CD4-positive, alpha-beta T cell (primary cell): Measurements from ENCODE around the gene OR6J1. TPM values are rescaled to one million over a fixed set of nuclear protein-coding genes. Genes with fewer than 3 reads are reported as not detected.
A peak's percentile ranks its signal among the peaks of the same experiment; 100 is the strongest.
"Not testable (repeated sequence)": the region's sequence is repeated elsewhere in the genome, so short reads cannot be mapped to it uniquely, and the experiment has no call there.

Experiments used
- ATAC-seq: fragments of 200-7000 bp; cut with Tn5 transposase; one replicate; pipeline ENCODE4 v1.10.0; 2022; ENCODE audit warnings: mild to moderate bottlenecking; ENCODE audit not compliant: poor library complexity
- CTCF ChIA-PET: fragments of 350-600 bp; sonication (Branson Sonifier 250); formaldehyde crosslinking; loops from one replicate; lab custom pipeline; 2021; ENCODE audit warnings: antibody characterized with exemption, inconsistent platforms; lab: Charles Lee
- POLR2A ChIA-PET: fragments of 350-600 bp; sonication (Branson Sonifier 250); formaldehyde crosslinking; loops from one replicate; lab custom pipeline; 2021; ENCODE audit warnings: antibody characterized with exemption, inconsistent platforms; lab: Charles Lee
- DNase-seq, 14 experiments: peaks; one replicate each; pipeline ENCODE4 v3.0.0-alpha.2; 2013 to 2020; ENCODE audit warnings: mixed read lengths in 2 of 14
- H3K27ac ChIP-seq, 2 donors: one replicate each; pipeline versions ENCODE4 v1.5.1 to v1.7.0; 2013; ENCODE audit warnings: low read length in 2 of 2, low read depth in 1 of 2, mild to moderate bottlenecking in 1 of 2
- H3K27me3 ChIP-seq, 2 experiments: 1 replicate in 1 of 2; 2 replicates in 1 of 2; pipeline versions ENCODE4 v1.6.1 to v1.7.0; 2013; ENCODE audit warnings: low read length in 2 of 2, control low read depth in 1 of 2, mild to moderate bottlenecking in 1 of 2, moderate library complexity in 1 of 2; ENCODE audit not compliant: insufficient read depth in 2 of 2, control insufficient read depth in 1 of 2
- H3K36me3 ChIP-seq: one replicate; pipeline ENCODE4 v1.6.1; 2013; ENCODE audit warnings: low read length, control low read depth; ENCODE audit not compliant: insufficient read depth
- H3K4me1 ChIP-seq: one replicate; pipeline ENCODE4 v1.6.1; 2013; ENCODE audit warnings: low read length, control low read depth; ENCODE audit not compliant: insufficient read depth
- H3K4me3 ChIP-seq: one replicate; pipeline ENCODE4 v1.5.1; 2013; ENCODE audit warnings: mild to moderate bottlenecking, low read length, moderate library complexity
- H3K9me3 ChIP-seq, 2 experiments: 1 replicate in 1 of 2; 2 replicates in 1 of 2; pipeline versions ENCODE4 v1.6.1 to v1.7.0; 2013; ENCODE audit warnings: low read length in 2 of 2, mild to moderate bottlenecking in 2 of 2, control low read depth in 1 of 2, moderate library complexity in 1 of 2; ENCODE audit not compliant: control insufficient read depth in 1 of 2, insufficient read depth in 1 of 2
- H3K27ac Mint-ChIP-seq: one replicate; pipeline ENCODE4 v1.8.0; 2020; ENCODE audit warnings: mixed read lengths
- H3K27me3 Mint-ChIP-seq: one replicate; pipeline ENCODE4 v1.8.0; 2021; ENCODE audit warnings: mixed read lengths
- H3K36me3 Mint-ChIP-seq: one replicate; pipeline ENCODE4 v1.8.0; 2021; ENCODE audit warnings: low read depth, mixed read lengths
- H3K4me1 Mint-ChIP-seq: one replicate; pipeline ENCODE4 v1.8.0; 2021; ENCODE audit warnings: low read depth, mixed read lengths
- H3K4me3 Mint-ChIP-seq: one replicate; pipeline ENCODE4 v1.8.0; 2020; ENCODE audit warnings: mild to moderate bottlenecking, mixed read lengths
- H3K9me3 Mint-ChIP-seq: one replicate; pipeline ENCODE4 v1.8.0; 2020; ENCODE audit warnings: mixed read lengths
- intact Hi-C, 2 experiments: fragments of 100-400 bp; cut with DNase I in 1 of 2; cut with micrococcal nuclease in 1 of 2; formaldehyde crosslinking; loops; one replicate each; pipeline versions ENCODE4 v1.15.1 to v1.9.0; 2023 to 2025; cut with DNase I, micrococcal nuclease
- total RNA-seq, 174 experiments: library from RNA in 2 of 174; stranded (reverse) in 2 of 174; gene quantifications; one replicate each; pipeline ENCODE4 v1.2.3 and lab custom pipeline; 2021 to 2026
- TF ChIP-seq, protein P1 (sequence below): fragments of 200-600 bp; IDR thresholded peaks from one replicate; pipeline ENCODE4 v1.8.0; 2022; ENCODE audit warnings: antibody characterized with exemption, mild to moderate bottlenecking

OR6J1 gene
- total RNA-seq, 2 experiments from 2014 or later: not detected

DNA sequence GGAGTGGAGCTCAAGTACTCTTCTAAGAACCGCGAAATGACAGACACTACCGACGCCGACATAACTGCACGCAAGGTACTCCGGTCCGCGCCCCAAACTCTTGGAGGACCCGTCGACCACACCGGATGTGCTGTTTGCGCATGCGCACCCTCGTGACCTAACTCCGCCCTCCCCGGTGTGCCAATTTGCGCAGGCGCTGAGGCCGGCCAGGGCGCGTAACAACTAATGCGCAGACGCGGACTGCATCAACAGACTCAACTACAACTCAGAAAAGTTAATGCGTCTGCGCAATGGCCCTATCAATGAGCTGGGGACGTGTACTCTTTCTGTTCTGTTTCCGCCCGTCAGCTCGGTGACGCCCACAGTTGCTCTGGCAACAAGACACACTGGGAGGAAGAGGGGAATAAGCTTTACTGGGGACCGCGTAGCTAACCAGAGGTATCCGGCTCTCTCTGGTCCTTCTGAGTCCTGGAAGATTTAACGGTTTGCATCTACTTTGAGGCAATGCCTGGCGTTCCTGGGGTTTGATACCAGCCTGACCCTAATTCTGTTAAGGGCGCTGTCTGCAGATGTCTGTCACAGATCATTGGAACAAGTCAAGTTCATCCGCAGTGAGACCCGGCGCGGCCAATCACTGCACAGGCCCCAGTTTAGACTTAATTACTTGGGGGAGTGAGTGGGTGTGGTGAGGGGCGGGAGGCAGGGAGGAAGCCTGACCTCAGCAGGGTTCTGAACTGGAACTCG, 54.9 kb downstream of the OR6J1 start, which contains the start of gene DAD1:
TSS of gene DAD1 (minus strand) at position 129 of the 744 bp plus-strand sequence. CDS start at position 62, 67 bp downstream.
- H3K27ac ChIP-seq: peak within 1 kb of the TSS; percentile 92 to 96
- peaks cover 39% of the 10 kb centered on the region for H3K4me1 ChIP-seq
- TF ChIP-seq, protein P1, sequence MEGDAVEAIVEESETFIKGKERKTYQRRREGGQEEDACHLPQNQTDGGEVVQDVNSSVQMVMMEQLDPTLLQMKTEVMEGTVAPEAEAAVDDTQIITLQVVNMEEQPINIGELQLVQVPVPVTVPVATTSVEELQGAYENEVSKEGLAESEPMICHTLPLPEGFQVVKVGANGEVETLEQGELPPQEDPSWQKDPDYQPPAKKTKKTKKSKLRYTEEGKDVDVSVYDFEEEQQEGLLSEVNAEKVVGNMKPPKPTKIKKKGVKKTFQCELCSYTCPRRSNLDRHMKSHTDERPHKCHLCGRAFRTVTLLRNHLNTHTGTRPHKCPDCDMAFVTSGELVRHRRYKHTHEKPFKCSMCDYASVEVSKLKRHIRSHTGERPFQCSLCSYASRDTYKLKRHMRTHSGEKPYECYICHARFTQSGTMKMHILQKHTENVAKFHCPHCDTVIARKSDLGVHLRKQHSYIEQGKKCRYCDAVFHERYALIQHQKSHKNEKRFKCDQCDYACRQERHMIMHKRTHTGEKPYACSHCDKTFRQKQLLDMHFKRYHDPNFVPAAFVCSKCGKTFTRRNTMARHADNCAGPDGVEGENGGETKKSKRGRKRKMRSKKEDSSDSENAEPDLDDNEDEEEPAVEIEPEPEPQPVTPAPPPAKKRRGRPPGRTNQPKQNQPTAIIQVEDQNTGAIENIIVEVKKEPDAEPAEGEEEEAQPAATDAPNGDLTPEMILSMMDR: no peak
- intact Hi-C loops: loop anchor here (1.0 to 10.0 kb wide), 9 partner anchors 19 to 713 kb away; partner anchors contain the start of genes OXA1L (in 2 of the 2), HOMEZ (in 1 of the 2) and PPP1R3E (in 1 of the 2)
- H3K4me3 Mint-ChIP-seq: peak within 1 kb of the TSS; percentile 96
- H3K27ac Mint-ChIP-seq: peak within 1 kb of the TSS; percentile 98
- H3K9me3 ChIP-seq: no peaks in the 10 kb centered on the region
- peaks cover 60% of the 10 kb centered on the region for H3K4me1 Mint-ChIP-seq
- ChIA-PET CTCF (interaction anchor here (0.7 to 6.7 kb wide), 12 partner anchors 10 to 764 kb away, joined by 3 to 87 read pairs (median 4); partner anchors contain the start of genes ABHD4 and OXA1L), POLR2A (interaction anchor here (0.6 to 7.3 kb wide), 43 partner anchors 9 to 1205 kb away, joined by 3 to 137 read pairs (median 5); partner anchors contain the start of genes ABHD4, ACIN1, C14orf119 and HAUS4)
- peaks cover 44% of the 10 kb centered on the region for H3K36me3 Mint-ChIP-seq
- no peaks in the 10 kb centered on the region for H3K36me3 ChIP-seq
- peak; percentile 87 for ATAC-seq
- H3K27me3 Mint-ChIP-seq: no peaks in the 10 kb centered on the region
- peak; percentile 98 to 100 (median 100) for DNase-seq
- H3K27me3 ChIP-seq: no peaks in the 10 kb centered on the region
- H3K9me3 Mint-ChIP-seq: no peaks in the 10 kb centered on the region
- H3K4me3 ChIP-seq: peak within 1 kb of the TSS; percentile 82

DNA sequence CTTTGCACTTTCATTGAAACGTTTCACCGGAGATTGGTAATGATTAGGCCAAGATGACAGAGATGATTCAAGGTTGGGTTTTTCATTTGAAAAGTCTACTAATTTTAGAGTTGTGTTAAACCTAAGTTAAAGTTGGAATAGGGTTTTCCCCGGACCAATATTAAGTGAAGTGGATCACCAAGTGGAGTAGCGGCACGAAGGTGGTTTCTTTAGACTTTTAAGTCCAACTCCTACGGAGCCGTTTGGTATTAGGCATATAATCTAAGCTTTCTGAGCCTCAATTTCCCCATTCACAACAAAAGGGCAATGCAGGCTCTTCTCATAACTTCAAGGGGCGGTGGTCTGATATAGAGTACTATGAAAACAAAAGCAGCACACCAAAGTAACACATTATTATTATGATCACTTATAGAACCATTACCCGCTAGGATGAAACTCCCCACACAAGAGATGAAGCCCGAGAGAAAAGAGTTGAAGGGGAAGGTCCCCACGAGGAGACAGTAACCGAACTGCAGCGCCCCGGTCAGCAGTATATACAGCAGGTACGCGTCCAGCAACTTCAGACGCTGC, 55.5 kb downstream of the OR6J1 start:
- CTCF ChIA-PET: interaction anchor here (0.7 to 6.7 kb wide), 13 partner anchors 11 to 675 kb away, joined by 3 to 87 read pairs (median 5); partner anchors contain the start of genes ABHD4 and OXA1L
- Mint-ChIP-seq H3K36me3 (peaks cover 51% of the 10 kb centered on the region), H3K27ac (peak overlapping the region; percentile 98), H3K9me3 (no peaks in the 10 kb centered on the region), H3K4me1 (peaks cover 67% of the 10 kb centered on the region), H3K4me3 (peak overlapping the region; percentile 96), H3K27me3 (no peaks in the 10 kb centered on the region)
- intact Hi-C loops: loop anchor here (1.0 to 10.0 kb wide), 9 partner anchors 18 to 714 kb away; partner anchors contain the start of genes OXA1L (in 2 of the 2), HOMEZ (in 1 of the 2) and PPP1R3E (in 1 of the 2)
- H3K4me1 ChIP-seq: peaks cover 44% of the 10 kb centered on the region
- peak in 3 of 14 experiments; percentile 30 to 70 (median 66) for DNase-seq
- TF ChIP-seq, protein P1: no peak
- H3K36me3 ChIP-seq: no peaks in the 10 kb centered on the region
- H3K4me3 ChIP-seq: peak overlapping the region; percentile 82
- H3K27ac ChIP-seq: peak overlapping the region; percentile 92 to 96
- H3K27me3 ChIP-seq: no peaks in the 10 kb centered on the region
- no peak for ATAC-seq
- POLR2A ChIA-PET: interaction anchor here (0.6 to 7.3 kb wide), 37 partner anchors 9 to 865 kb away, joined by 3 to 137 read pairs (median 5); partner anchors contain the start of genes ABHD4, ACIN1, C14orf119 and HAUS4
- no peaks in the 10 kb centered on the region for H3K9me3 ChIP-seq

DNA sequence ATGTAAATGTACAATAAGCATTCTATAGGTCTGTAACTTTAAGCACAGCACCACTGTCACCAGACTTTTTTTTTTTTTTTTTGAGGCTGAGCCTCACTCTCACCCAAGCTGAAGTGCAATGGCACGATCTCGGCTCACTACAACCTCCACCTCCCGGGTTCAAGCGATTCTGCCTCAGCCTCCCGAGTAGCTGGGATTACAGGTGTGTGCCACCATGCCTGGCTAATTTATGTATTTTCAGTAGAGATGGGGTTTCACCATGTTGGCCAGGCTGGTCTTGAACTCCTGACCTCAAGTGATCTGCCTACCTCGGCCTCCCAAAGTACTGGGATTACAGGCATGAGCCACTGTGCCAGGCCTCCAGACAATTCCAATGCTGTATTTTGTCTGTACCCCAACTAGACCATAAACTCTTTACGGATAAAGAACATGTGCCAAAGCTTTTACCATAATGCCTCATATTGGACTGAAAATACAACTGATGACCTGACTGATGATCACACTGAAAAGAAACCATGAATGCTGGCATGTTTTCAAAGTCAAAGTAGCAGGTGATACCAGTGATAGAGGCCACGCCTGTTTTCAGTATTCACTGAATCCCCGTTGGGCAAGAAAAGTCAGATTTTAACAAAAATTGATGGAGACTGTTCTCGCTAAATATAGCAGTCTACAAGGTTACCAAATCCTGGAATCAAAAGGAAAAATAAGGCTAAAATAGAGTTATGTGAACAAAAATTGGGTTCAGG, 56.3 kb downstream of the OR6J1 start:
- intact Hi-C loops: loop anchor here (2.0 to 10.0 kb wide), 9 partner anchors 17 to 714 kb away; partner anchors contain the start of genes HOMEZ (in 1 of the 2), OXA1L (in 1 of the 2) and PPP1R3E (in 1 of the 2)
- H3K27ac ChIP-seq: peak overlapping the region; percentile 92 to 96
- peaks cover 74% of the 10 kb centered on the region for H3K4me1 Mint-ChIP-seq
- peaks cover 46% of the 10 kb centered on the region for H3K4me1 ChIP-seq
- H3K36me3 Mint-ChIP-seq: peaks cover 56% of the 10 kb centered on the region
- POLR2A ChIA-PET: interaction anchor here (0.6 to 7.3 kb wide), 16 partner anchors 12 to 674 kb away, joined by 3 to 137 read pairs (median 6); partner anchors contain the start of genes ABHD4, LRP10 and OXA1L
- not testable (repeated sequence) for H3K27me3 ChIP-seq, ATAC-seq, H3K36me3 ChIP-seq, H3K9me3 Mint-ChIP-seq, H3K9me3 ChIP-seq, H3K27me3 Mint-ChIP-seq
- H3K27ac Mint-ChIP-seq: peak overlapping the region; percentile 98
- H3K4me3 Mint-ChIP-seq: peak overlapping the region; percentile 96
- H3K4me3 ChIP-seq: peak overlapping the region; percentile 82
- CTCF ChIA-PET: interaction anchor here (0.9 to 6.7 kb wide), 8 partner anchors 9 to 178 kb away, joined by 3 to 87 read pairs (median 4); partner anchors contain the start of genes ABHD4 and OXA1L
- peak in 3 of 14 experiments; percentile 57 to 60 (median 60) for DNase-seq
